GM10248 (cell line): ENCODE measurements around the gene OVOL1.
"Not testable (repeated sequence)": the region's sequence is repeated elsewhere in the genome, so short reads cannot be mapped to it uniquely, and the experiment has no call there.

Experiments used
- CTCF ChIA-PET: fragments of 300-600 bp; sonication (Branson Sonifier 250); formaldehyde crosslinking; extraction: SDS; loops from one replicate; lab custom pipeline; 2021; ENCODE audit warnings: antibody characterized with exemption; lab: Yijun Ruan, JAX
- POLR2A ChIA-PET: fragments of 350-650 bp; sonication (Branson Sonifier 250); formaldehyde crosslinking; extraction: SDS; loops from one replicate; lab custom pipeline; 2020; ENCODE audit warnings: antibody characterized with exemption; lab: Yijun Ruan, JAX
- DNase-seq: peaks from one replicate; pipeline ENCODE4 v3.0.0; 2012; ENCODE audit errors: extremely low spot score
- TF ChIP-seq, protein P1 (sequence below): IDR thresholded peaks from 2 replicates; pipeline ENCODE4 v1.5.1; 2012; ENCODE audit warnings: mild to moderate bottlenecking, low read depth; ENCODE audit errors: extremely low read depth, missing control alignments, control extremely low read depth

The OVOL1 gene

DNA sequence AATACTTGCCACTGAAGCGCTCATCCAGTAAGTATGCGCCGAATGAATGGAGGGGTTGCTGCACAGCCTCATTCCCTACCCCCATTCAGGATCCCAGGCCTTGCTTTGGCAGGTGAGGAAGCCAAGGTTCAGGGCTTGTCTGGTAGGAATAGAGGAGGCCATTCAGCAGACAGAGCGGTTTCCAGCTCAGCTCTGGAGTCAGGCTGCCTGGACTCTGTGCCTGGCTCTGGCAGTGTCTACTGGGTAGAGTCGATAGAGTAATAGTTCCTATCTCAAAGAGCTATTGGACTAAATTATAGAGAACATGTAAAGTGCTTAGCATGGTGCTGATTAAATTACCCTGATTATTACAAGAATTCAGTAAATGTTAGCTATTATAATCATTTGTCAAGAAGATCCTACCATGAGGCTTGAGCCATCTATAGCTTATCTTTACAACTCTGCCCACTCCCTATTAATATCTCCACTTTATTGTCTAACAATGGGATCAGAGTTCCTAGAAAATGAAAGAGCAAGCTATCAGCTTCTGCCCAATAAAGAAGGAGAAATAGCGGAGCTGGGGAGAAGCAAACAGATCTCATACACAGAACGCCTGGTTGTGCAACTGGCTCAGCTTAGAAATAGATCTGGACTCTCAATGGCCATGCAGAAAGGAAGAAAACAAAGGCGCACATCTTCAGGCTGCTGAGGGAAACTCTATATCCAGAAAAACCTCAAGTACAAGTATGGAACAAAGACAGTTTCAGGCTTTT, 40.3 kb downstream of the OVOL1 start:
- TF ChIP-seq, protein P1, sequence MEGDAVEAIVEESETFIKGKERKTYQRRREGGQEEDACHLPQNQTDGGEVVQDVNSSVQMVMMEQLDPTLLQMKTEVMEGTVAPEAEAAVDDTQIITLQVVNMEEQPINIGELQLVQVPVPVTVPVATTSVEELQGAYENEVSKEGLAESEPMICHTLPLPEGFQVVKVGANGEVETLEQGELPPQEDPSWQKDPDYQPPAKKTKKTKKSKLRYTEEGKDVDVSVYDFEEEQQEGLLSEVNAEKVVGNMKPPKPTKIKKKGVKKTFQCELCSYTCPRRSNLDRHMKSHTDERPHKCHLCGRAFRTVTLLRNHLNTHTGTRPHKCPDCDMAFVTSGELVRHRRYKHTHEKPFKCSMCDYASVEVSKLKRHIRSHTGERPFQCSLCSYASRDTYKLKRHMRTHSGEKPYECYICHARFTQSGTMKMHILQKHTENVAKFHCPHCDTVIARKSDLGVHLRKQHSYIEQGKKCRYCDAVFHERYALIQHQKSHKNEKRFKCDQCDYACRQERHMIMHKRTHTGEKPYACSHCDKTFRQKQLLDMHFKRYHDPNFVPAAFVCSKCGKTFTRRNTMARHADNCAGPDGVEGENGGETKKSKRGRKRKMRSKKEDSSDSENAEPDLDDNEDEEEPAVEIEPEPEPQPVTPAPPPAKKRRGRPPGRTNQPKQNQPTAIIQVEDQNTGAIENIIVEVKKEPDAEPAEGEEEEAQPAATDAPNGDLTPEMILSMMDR = no peak
- ChIA-PET POLR2A (no interaction called here), CTCF (interaction anchor here (0.8 to 2.3 kb wide), 8 partner anchors 9 to 201 kb away, joined by 3 to 18 read pairs (median 6); partner anchors contain the start of genes KAT5 and MUS81)
- no peak for DNase-seq

DNA sequence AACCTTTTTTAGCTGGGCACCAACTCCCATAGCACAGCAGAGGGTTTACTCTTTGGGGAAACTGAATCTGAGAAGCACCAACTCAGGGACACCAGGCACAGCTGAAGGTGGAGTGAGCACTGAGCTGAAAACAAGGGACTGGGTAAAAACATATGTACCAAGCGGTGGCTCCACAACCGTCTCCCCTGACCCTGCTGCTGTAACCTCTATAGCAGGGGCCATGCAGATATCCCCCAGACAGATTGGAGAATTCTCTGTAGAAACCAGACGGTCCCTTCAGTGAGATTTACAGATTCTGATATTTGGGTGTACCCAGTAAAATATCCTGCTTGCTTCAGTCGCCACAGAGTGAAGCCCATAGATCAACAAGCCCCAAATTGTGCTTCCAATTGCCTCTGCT, 42.6 kb downstream of the OVOL1 start:
- DNase-seq = no peak
- ChIA-PET CTCF (interaction anchor here (1.0 to 3.1 kb wide), 8 partner anchors 9 to 117 kb away, joined by 3 to 25 read pairs (median 4); partner anchors contain the start of genes FIBP and MUS81), POLR2A (interaction anchor here (0.6 to 0.7 kb wide), 2 partner anchors 20 to 264 kb away, joined by 3 to 4 read pairs; no protein-coding TSS in a partner anchor)
- TF ChIP-seq, protein P1 = no peak

DNA sequence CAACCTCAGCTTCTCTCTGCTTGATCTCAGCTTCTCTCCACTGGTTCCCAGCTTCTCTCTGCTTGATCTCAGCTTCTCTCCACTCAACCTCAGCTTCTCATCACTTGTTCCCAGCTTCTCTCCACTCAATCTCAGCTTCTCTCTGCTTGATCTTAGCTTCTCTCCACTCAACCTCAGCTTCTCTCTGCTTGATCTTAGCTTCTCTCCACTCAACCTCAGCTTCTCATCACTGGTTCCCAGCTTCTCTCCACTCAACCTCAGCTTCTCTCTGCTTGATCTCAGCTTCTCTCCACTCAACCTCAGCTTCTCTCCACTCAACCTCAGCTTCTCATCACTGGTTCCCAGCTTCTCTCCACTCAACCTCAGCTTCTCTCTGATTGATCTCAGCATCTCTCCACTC, 45.4 kb downstream of the OVOL1 start:
- not testable (repeated sequence) for DNase-seq
- POLR2A ChIA-PET = interaction anchor here (1.3 to 2.5 kb wide), 3 partner anchors 20 to 26 kb away, joined by 3 to 12 read pairs (median 7); partner anchors contain the start of gene CFL1
- CTCF ChIA-PET = interaction anchor here (1.0 to 3.7 kb wide), 12 partner anchors 10 to 156 kb away, joined by 3 to 23 read pairs (median 6); partner anchors contain the start of genes FIBP, KAT5 and MUS81

DNA sequence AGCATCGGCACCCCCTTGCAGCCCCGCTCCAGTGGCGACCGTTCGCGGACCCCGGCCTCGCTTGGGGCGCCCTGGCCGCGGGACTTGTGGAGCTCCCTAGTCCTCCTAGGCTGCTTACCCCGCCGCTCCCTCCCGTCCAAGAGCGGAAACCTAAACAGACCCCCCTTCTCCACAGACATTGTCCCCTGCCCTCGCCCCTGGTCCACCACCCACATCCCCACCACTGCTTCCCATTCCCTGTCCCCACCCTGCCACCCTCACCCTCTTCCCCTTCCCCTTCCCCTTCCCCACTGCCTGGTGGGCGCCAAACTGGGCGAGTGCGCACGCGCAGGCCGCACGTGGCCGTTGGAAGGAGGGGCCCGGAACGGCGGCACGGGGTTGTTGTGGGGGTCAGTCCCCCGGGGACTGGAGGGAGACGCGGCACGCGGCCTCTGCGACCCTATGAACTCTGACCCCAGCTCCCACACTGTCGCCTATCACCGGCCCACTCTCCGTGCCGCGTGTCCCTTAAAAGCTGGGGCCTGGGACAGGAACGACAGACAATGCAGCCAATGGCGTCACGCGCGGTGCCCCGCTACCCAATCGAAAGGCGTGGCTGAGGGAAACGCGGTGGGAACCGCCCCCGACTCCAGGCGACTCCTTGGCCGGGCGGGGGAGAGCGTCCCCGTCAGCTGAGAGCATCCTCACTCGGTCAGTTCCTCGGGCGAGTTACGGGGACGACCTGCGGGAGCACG, 46.6 kb downstream of the OVOL1 start, which contains the start of gene SNX32:
Gene SNX32, plus strand, starts transcription at position 667 of the 734 bp plus-strand sequence. CDS start 103 bp downstream, outside the sequence.
- peak; percentile 100 for DNase-seq
- ChIA-PET POLR2A (interaction anchor here (0.8 to 2.5 kb wide), 4 partner anchors 9 to 25 kb away, joined by 3 to 12 read pairs (median 6); partner anchors contain the start of gene CFL1), CTCF (interaction anchor here (0.8 to 3.7 kb wide), 13 partner anchors 11 to 240 kb away, joined by 3 to 23 read pairs (median 6); partner anchors contain the start of genes FIBP, KAT5 and MUS81)
- TF ChIP-seq, protein P1 = no peak

DNA sequence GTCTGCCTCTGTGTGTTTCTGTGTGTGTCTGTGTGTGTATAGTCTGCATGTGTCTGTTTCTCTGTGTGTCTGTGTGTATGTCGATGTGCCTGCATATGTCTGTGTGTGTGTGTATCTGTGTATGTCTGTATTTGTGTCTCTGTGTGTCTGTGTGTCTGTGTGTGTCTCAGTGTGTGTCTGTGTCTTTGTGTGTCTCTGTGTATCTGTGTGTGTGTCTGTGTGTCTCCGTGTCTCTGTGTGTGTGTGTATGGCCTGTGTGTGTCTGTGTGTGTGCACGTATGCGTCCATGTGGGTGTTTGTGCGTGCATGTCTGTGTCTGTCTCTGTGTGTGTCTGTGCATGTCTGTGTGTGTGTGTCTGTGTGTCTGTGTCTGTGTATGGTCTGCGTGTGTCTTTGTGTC, 47.3 kb downstream of the OVOL1 start:
- TF ChIP-seq, protein P1 = no peak
- no peak for DNase-seq
- CTCF ChIA-PET = interaction anchor here (0.8 to 3.2 kb wide), 7 partner anchors 11 to 241 kb away, joined by 3 to 23 read pairs (median 3); partner anchors contain the start of genes FIBP and MUS81
- POLR2A ChIA-PET = interaction anchor here (0.8 to 2.5 kb wide), 3 partner anchors 10 to 24 kb away, joined by 4 to 12 read pairs (median 7); partner anchors contain the start of gene CFL1

DNA sequence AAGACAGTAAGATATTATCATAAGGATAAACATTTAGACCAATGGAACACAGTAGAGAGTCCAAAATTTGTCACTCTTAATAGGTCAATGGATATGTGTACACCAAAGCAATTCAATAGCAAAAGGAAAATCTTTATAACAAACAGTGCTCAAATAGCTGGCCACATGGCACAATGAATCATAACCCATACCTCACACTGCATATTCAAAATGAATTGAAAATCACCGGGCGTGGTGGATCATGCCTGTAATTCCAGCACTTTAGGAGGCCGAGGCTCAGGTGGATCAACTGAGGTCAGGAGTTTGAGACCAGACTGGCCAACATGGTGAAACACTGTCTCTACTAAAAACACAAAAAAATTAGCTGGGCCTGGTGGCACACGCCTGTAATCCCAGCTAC, 55.3 kb downstream of the OVOL1 start:
- CTCF ChIA-PET = no interaction called here
- POLR2A ChIA-PET = no interaction called here
- no peak for DNase-seq
- TF ChIP-seq, protein P1 = no peak
